ENCODE data around the gene TGFB3.

GRCh38 chr14:75977582-75977943 is 4.2 kb downstream of the TGFB3 start:
- TF ChIP-seq CTCF (IDR thresholded peaks at IDR 0.05) (no peak), EZH2 (IDR thresholded peaks at IDR 0.05; ENCODE audit: borderline replicate concordance, insufficient read depth, low read depth, low read length, poor library complexity, severe bottlenecking) (no peak)
